BE2C (cell line): ENCODE measurements around the gene GP1BB.
"Not testable (repeated sequence)": the region's sequence is repeated elsewhere in the genome, so short reads cannot be mapped to it uniquely, and the experiment has no call there.

ENCODE experiments used
- DNase-seq: peaks from one replicate; pipeline ENCODE4 v3.0.0-alpha.2; 2020
- H3K27me3 ChIP-seq: fragments of 250-450 bp; sonication (Bioruptor Pico); 2 replicates; pipeline ENCODE4 v1.5.1; 2020; ENCODE audit warnings: mild to moderate bottlenecking
- H3K36me3 ChIP-seq: fragments of 250-450 bp; sonication (Bioruptor Pico); 2 replicates; pipeline ENCODE4 v1.5.1; 2020; ENCODE audit warnings: mild to moderate bottlenecking
- H3K4me1 ChIP-seq: fragments of 250-450 bp; sonication (Bioruptor Pico); 2 replicates; pipeline ENCODE4 v1.5.1; 2020
- H3K4me3 ChIP-seq: 2 replicates; pipeline ENCODE4 v1.5.1; 2011; ENCODE audit warnings: low read depth, low read length
- H3K9me3 ChIP-seq: fragments of 250-450 bp; sonication (Bioruptor Pico); 2 replicates; pipeline ENCODE4 v1.5.1; 2020
- TF ChIP-seq, protein P1 (sequence below): IDR thresholded peaks from 2 replicates; pipeline ENCODE4 v1.5.1; 2012; ENCODE audit warnings: mild to moderate bottlenecking, low read depth, low read length

GP1BB gene

DNA sequence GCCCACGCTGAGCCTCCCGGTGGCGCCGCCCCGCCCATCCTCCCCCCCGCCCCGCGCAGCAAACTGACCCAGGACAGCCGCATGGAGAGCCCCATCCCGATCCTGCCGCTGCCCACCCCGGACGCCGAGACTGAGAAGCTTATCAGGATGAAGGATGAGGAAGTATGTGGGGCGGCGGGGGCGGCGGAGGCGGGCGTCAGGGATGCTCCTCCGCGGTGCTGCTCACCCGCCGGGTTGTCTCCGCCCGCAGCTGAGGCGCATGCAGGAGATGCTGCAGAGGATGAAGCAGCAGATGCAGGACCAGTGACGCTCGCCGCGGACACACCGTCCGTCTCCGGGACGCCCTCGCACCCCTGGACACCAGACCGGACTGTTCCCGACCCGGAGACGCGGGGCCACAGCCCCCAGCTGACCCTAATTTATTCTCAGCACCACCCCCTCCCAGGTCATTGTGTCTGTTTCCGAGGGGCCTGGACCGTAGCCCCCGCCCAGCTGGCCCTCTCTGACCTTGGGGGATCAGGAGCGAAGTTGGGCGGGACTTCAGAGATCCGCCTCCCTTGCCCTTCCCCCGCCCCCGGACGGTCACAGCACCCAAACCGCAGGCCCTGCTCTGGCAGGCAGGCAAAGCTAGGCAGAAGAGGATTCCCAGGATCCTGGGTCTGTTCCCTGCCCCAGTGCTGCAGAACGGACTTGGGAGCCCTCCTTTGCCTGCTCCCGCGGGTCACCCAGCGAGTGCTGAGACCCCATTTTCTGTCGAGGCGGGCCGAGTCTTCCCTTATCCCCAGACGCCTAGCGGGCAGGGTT is 959 bp upstream of the GP1BB start:
- Histone ChIP-seq H3K27me3 (no peaks in the 10 kb centered on the region), H3K4me1 (no peaks in the 10 kb centered on the region; the same call in 1 of the 2 replicates), H3K4me3 (no peak overlapping the region), H3K9me3 (no peaks in the 10 kb centered on the region), H3K36me3 (no peaks in the 10 kb centered on the region; the same call in 1 of the 2 replicates)
- TF ChIP-seq, protein P1, sequence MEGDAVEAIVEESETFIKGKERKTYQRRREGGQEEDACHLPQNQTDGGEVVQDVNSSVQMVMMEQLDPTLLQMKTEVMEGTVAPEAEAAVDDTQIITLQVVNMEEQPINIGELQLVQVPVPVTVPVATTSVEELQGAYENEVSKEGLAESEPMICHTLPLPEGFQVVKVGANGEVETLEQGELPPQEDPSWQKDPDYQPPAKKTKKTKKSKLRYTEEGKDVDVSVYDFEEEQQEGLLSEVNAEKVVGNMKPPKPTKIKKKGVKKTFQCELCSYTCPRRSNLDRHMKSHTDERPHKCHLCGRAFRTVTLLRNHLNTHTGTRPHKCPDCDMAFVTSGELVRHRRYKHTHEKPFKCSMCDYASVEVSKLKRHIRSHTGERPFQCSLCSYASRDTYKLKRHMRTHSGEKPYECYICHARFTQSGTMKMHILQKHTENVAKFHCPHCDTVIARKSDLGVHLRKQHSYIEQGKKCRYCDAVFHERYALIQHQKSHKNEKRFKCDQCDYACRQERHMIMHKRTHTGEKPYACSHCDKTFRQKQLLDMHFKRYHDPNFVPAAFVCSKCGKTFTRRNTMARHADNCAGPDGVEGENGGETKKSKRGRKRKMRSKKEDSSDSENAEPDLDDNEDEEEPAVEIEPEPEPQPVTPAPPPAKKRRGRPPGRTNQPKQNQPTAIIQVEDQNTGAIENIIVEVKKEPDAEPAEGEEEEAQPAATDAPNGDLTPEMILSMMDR, result no peak
- no peak for DNase-seq

DNA sequence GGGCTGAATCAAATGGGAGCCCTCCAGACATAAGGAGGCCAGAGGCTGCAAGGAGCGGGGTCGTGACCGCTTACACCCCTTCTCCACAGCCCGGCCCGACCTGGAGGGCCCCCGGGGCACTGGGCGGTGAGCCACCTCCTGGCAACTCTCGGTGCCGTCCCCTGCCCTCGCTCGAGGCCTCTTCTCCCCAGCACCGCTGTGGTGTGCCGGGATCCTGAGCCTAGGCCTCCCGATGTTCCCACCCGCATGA is 432 bp upstream of the GP1BB start:
- Histone ChIP-seq H3K4me3 (no peak overlapping the region), H3K36me3 (no peaks in the 10 kb centered on the region; the same call in 1 of the 2 replicates), H3K4me1 (no peaks in the 10 kb centered on the region), H3K9me3 (no peaks in the 10 kb centered on the region), H3K27me3 (peaks cover 3% of the 10 kb centered on the region; the same call in 1 of the 2 replicates)
- DNase-seq, result no peak
- TF ChIP-seq, protein P1, result no peak

DNA sequence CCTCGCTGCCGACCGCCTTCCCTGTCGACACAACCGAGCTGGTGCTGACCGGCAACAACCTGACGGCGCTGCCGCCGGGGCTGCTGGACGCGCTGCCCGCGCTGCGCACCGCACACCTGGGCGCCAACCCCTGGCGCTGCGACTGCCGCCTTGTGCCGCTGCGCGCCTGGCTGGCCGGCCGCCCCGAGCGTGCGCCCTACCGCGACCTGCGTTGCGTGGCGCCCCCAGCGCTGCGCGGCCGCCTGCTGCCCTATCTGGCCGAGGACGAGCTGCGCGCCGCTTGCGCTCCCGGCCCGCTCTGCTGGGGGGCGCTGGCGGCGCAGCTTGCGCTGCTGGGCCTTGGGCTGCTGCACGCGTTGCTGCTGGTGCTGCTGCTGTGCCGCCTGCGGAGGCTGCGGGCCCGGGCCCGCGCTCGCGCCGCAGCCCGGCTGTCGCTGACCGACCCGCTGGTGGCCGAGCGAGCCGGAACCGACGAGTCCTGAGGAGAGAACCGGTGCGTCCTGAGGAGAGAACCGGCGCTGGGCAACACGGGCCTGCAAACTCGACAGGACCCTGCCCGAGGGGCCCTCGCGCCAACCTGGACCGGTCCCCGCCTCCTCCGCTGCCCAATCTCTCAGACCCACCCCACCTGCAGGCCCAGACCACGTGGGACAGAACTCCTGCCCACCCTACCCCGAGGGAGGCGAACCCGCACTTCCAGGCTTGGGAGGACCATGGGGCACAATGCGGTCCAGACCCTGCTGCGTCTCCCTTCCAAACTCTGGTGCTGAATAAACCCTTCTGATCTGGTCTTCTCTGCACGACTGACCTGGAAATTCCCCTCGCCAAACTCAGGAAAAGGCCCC is 866 bp downstream of the GP1BB start:
- H3K27me3 ChIP-seq, result peaks cover 4% of the 10 kb centered on the region; the same call in 1 of the 2 replicates
- no peaks in the 10 kb centered on the region; the same call in 1 of the 2 replicates for H3K36me3 ChIP-seq
- DNase-seq, result no peak
- H3K4me1 ChIP-seq, result no peaks in the 10 kb centered on the region
- no peaks in the 10 kb centered on the region for H3K9me3 ChIP-seq
- TF ChIP-seq, protein P1, result no peak
- no peak overlapping the region for H3K4me3 ChIP-seq

DNA sequence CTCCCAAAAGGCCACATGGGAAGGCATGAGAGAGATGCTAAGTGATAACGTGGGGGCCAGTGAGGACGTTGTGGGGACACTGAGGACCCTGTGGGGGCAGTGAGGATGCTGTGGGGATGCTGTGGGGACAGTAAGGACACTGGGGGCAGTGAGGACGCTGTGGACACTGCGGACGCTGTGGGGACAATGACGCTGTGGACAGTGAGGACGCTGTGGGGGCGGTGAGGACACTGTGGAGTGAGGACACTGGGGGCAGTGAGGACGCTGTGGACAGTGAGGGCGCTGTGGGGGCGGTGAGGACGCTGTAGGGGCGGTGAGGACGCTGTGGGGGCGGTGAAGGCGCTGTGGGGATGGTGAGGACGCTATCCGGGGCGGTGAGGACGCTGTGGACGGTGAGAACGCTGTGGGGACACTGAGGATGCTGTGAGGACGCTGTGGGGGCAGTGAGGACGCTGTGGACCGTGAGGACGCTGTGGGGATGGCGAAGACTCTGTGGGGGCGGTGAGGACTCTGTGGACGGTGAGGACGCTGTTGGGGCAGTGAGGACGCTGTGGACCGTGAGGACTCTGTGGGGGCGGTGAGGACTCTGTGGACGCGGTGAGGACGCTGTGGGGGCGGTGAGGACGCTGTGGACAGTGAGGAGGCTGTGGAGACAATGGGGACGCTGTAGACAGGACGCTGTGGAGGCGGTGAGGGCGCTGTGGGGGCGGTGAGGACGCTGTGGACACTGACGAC is 1.8 kb downstream of the GP1BB start:
- no peak for DNase-seq
- peaks cover 4% of the 10 kb centered on the region; the same call in 1 of the 2 replicates for H3K27me3 ChIP-seq
- no peaks in the 10 kb centered on the region; the same call in 1 of the 2 replicates for H3K36me3 ChIP-seq
- H3K4me3 ChIP-seq, result no peak overlapping the region
- TF ChIP-seq, protein P1, result no peak
- H3K9me3 ChIP-seq, result no peaks in the 10 kb centered on the region
- no peaks in the 10 kb centered on the region for H3K4me1 ChIP-seq

DNA sequence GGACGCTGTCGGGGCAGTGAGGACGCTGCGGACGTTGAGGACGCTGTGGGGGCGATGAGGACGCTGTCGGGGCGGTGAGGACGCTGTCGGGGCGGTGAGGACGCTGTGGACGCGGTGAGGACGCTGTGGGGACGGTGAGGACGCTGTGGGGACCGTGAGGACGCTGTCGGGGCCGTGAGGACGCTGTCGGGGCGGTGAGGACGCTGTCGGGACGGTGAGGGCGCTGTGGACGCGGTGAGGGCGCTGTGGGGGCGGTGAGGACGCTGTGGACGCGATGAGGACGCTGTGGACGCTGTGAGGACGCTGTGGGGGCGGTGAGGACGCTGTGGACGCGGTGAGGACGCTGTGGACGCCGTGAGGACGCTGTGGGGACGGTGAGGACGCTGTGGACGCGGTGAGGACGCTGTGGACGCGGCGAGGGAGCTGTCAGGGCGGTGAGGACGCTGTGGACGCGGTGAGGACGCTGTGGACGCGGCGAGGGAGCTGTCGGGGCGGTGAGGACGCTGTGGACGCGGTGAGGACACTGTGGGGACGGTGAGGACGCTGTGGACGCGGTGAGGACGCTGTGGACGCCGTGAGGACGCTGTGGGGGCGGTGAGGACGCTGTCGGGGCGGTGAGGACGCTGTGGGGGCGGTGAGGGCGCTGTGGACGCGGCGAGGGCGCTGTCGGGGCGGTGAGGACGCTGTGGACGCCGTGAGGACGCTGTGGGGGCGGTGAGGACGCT is 2.9 kb downstream of the GP1BB start:
- not testable (repeated sequence) for H3K36me3 ChIP-seq, H3K27me3 ChIP-seq, H3K9me3 ChIP-seq, DNase-seq, H3K4me1 ChIP-seq, H3K4me3 ChIP-seq
